K562 (cell line): ENCODE measurements around the gene SKIDA1. TPM values are rescaled to one million over a fixed set of nuclear protein-coding genes. Genes with fewer than 3 reads are reported as not detected.

Experiments
- ATAC-seq: fragments of 200-7000 bp; cut with Tn5 transposase; 3 replicates; pipeline ENCODE4 v1.9.1; 2020; ENCODE audit warnings: moderate library complexity
- BruUV-seq: library from RNA; stranded (reverse); fragments of 400-500 nt; replicated peaks from 2 replicates; lab custom pipeline; 2021; lab: Mats Ljungman, UMichigan
- CTCF ChIA-PET: fragments of 300-600 bp; formaldehyde crosslinking; extraction: SDS; loops from one replicate; lab custom pipeline; 2021; ENCODE audit warnings: low intra/inter-chr PET ratio; lab: Yijun Ruan, JAX
- POLR2A ChIA-PET: fragments of 300-600, 350-650 bp; sonication (Branson Sonifier 250); formaldehyde crosslinking; extraction: SDS; loops from one replicate; lab custom pipeline; 2021; ENCODE audit warnings: antibody characterized with exemption, inconsistent platforms; lab: Yijun Ruan, JAX
- DNase-seq, 4 experiments: peaks; one replicate each; pipeline versions ENCODE4 v3.0.0 to v3.0.0-alpha.2; 2011 to 2018; ENCODE audit warnings: low spot score in 3 of 4, mixed read lengths in 3 of 4; ENCODE audit errors: extremely low read depth in 1 of 4
- FAIRE-seq: peaks from 2 replicates; lab custom pipeline; 2011; peaks lifted over from hg19 to GRCh38; lab: Jason Lieb, UNC
- H2AFZ ChIP-seq: 2 replicates; pipeline ENCODE4 v1.6.0; 2011; ENCODE audit warnings: low read depth, low read length, control low read depth, inconsistent platforms
- H3K27ac ChIP-seq: fragments of 200-600 bp; 3 replicates; pipeline ENCODE4 v1.8.0; 2011; ENCODE audit warnings: low read depth, mild to moderate bottlenecking, control low read depth, inconsistent platforms, low read length, moderate library complexity, mixed read lengths; ENCODE audit errors: extremely low read depth
- H3K27me3 ChIP-seq, 2 experiments: fragments of 300-600 bp in 1 of 2; 2 replicates in 1 of 2; 3 replicates in 1 of 2; pipeline versions ENCODE4 v1.6.0 to v1.8.0; 2011; ENCODE audit warnings: inconsistent platforms in 2 of 2, low read length in 2 of 2, mild to moderate bottlenecking in 1 of 2, mixed read lengths in 1 of 2, moderate library complexity in 1 of 2; ENCODE audit not compliant: control insufficient read depth in 2 of 2, insufficient read depth in 2 of 2
- H3K36me3 ChIP-seq: fragments of 300-600 bp; 3 replicates; pipeline ENCODE4 v1.8.0; 2011; ENCODE audit warnings: mild to moderate bottlenecking, low read length, inconsistent platforms; ENCODE audit not compliant: control insufficient read depth, insufficient read depth
- H3K4me1 ChIP-seq, 2 experiments: fragments of 200-600 bp in 1 of 2; replicated peaks in 1 of 2; 2 replicates in 1 of 2; 3 replicates in 1 of 2; pipeline versions ENCODE4 v1.5.1 to v1.8.0; 2011; ENCODE audit warnings: inconsistent platforms in 2 of 2, low read length in 2 of 2, mild to moderate bottlenecking in 1 of 2, mixed read lengths in 1 of 2, moderate library complexity in 1 of 2; ENCODE audit not compliant: control insufficient read depth in 2 of 2, insufficient read depth in 2 of 2
- H3K4me2 ChIP-seq: 2 replicates; pipeline ENCODE4 v1.6.1; 2011; ENCODE audit warnings: low read length, control low read depth, inconsistent platforms, mixed read lengths; ENCODE audit not compliant: insufficient read depth
- H3K4me3 ChIP-seq: fragments of 200-600 bp; sonication (generic), shearing (Covaris generic); 2 replicates; pipeline ENCODE4 v1.5.1; 2016; ENCODE audit warnings: control low read depth, inconsistent platforms
- H3K79me2 ChIP-seq: fragments of 200-600 bp; 3 replicates; pipeline ENCODE4 v1.8.0; 2011; ENCODE audit warnings: low read length, inconsistent platforms; ENCODE audit not compliant: control insufficient read depth, insufficient read depth
- H3K9ac ChIP-seq, 2 experiments: 2 replicates each; pipeline versions ENCODE4 v1.6.0 to v1.6.1; 2011; ENCODE audit warnings: low read depth in 2 of 2, low read length in 2 of 2, control low read depth in 1 of 2, inconsistent platforms in 1 of 2, mild to moderate bottlenecking in 1 of 2, mixed read lengths in 1 of 2; ENCODE audit not compliant: insufficient read depth in 1 of 2
- H3K9me1 ChIP-seq: one replicate; pipeline ENCODE4 v1.6.0; 2011; ENCODE audit warnings: inconsistent platforms, mild to moderate bottlenecking, low read length, moderate library complexity; ENCODE audit not compliant: control insufficient read depth, insufficient read depth
- H3K9me3 ChIP-seq: replicated peaks from 2 replicates; pipeline ENCODE4 v1.5.1; 2011; ENCODE audit warnings: low read depth, low read length, inconsistent platforms; ENCODE audit not compliant: control insufficient read depth, insufficient read depth
- H4K20me1 ChIP-seq: replicated peaks from 2 replicates; pipeline ENCODE4 v1.6.1; 2011; ENCODE audit warnings: low read length, inconsistent platforms, mixed read lengths; ENCODE audit not compliant: control insufficient read depth, insufficient read depth
- CBFA2T2 ChIP-seq: fragments of 450-650 bp; conservative IDR thresholded peaks from 2 replicates; pipeline ENCODE4 v1.6.1; 2017; ENCODE audit warnings: mild to moderate bottlenecking
- CREB1 ChIP-seq, 2 experiments: sonication (generic) in 1 of 2; formaldehyde crosslinking in 1 of 2; IDR thresholded peaks; 2 replicates each; pipeline versions ENCODE4 v1.6.1 to v1.8.0; 2012 to 2022; ENCODE audit warnings: inconsistent platforms in 1 of 2, mild to moderate bottlenecking in 1 of 2, missing genetic modification reagents in 1 of 2, moderate library complexity in 1 of 2
- JUND ChIP-seq, 2 experiments: IDR thresholded peaks; 2 replicates in 1 of 2; 3 replicates in 1 of 2; pipeline ENCODE4 v1.6.1; 2011; ENCODE audit warnings: borderline replicate concordance in 2 of 2, low read depth in 2 of 2, low read length in 2 of 2, improper control_type of control experiment in 1 of 2, missing biosample characterization in 1 of 2, missing genetic modification characterization in 1 of 2, missing genetic modification reagents in 1 of 2
- TBP ChIP-seq: optimal IDR thresholded peaks from 2 replicates; pipeline ENCODE3; 2011; ENCODE audit warnings: low read depth, low read length, improper control_type of control experiment
- WGBS: fragments of 100-300 bp; shearing (Covaris generic); methylation state at CpG from one replicate; pipeline ENCODE4 v1.1.6; 2016; ENCODE audit warnings: low coverage, mixed read lengths; ENCODE audit not compliant: insufficient coverage; ENCODE audit errors: missing lambda C conversion rate; 5-methylcytosine and 5-hydroxymethylcytosine counted together
- in situ Hi-C: fragments of 300-500 bp; cut with MboI; formaldehyde crosslinking; loops from 4 replicates; pipeline ENCODE4 v1.15.0; 2018; ENCODE audit warnings: inconsistent platforms, mixed read lengths
- intact Hi-C: fragments of 100-400 bp; cut with micrococcal nuclease; formaldehyde crosslinking; loops from 2 replicates; pipeline ENCODE4 v1.14.2; 2022
- polyA plus RNA-seq, 8 experiments: library from polyadenylated mRNA; depleted of rRNA in 4 of 8; stranded (reverse) in 5 of 8; unstranded in 3 of 8; fragments of >200 nt; fragmentation: Nextera tagmentation in 2 of 8; fragmentation: Illumina TruSeq in 1 of 8; extraction: Ambion mirVana in 2 of 8; extraction: Trizol in 1 of 8; gene quantifications; 2 replicates each; pipeline versions ENCODE4 v1.2.1 to v1.2.3, GENCODE V29; 2011 to 2014; ENCODE audit warnings: inconsistent platforms in 1 of 8, missing spikeins in 1 of 8
- total RNA-seq, 7 experiments: library from RNA; depleted of rRNA in 6 of 7; stranded (reverse); fragments of >200 nt in 6 of 7; fragmentation: Illumina TruSeq in 2 of 7; extraction: Trizol in 2 of 7; gene quantifications; 2 replicates each; pipeline versions ENCODE4 v1.2.1 to v1.2.3, GENCODE V29; 2011 to 2021; ENCODE audit warnings: low replicate concordance in 1 of 7

SKIDA1 gene
- total and polyA plus RNA-seq, 9 of the 15 experiments (the other 6 are each of a cell fraction or from before 2014, with no cell fraction given): 0.05 to 1.1 (median 0.42) TPM

GRCh38 chr10:21524526-21525366, 736 bp downstream of the SKIDA1 start (continued):
- TF ChIP-seq CREB1 (IDR thresholded peaks at IDR 0.05) (no peak), CREB1 (CRISPR knock-in tag; IDR thresholded peaks at IDR 0.05) (no peak), CBFA2T2 (no peak)

- no peaks in the 10 kb centered on the region for H3K36me3 ChIP-seq
- H3K9me3 ChIP-seq: no peaks in the 10 kb centered on the region
- no peaks in the 10 kb centered on the region for H3K9me1 ChIP-seq
- H3K27me3 ChIP-seq: no peaks in the 10 kb centered on the region
- peak overlapping the region; percentile 93 for H2AFZ ChIP-seq
- no peak for FAIRE-seq
- H3K9ac ChIP-seq: peak overlapping the region in 1 of 2 experiments; percentile 87; a peak in 2 of 4 replicates
- peak overlapping the region; percentile 87 for H3K4me2 ChIP-seq
- no peak for ATAC-seq
- peaks cover 23% of the 10 kb centered on the region; the same call in 2 of the 3 replicates for H3K79me2 ChIP-seq
- intact Hi-C loops (no loop called here), in situ Hi-C loops (no loop called here)
- POLR2A ChIA-PET: interaction anchor here (0.8 to 1.7 kb wide), 2 partner anchors 9 to 14 kb away, joined by 4 to 7 read pairs; no protein-coding TSS in a partner anchor
- peak overlapping the region; percentile 39 for H3K4me3 ChIP-seq
- peaks cover 15 to 23% of the 10 kb centered on the region in 2 experiments; a peak in 4 of 5 replicates for H3K4me1 ChIP-seq
- 3% methylated on average over 7 of the region's 7 CpGs for WGBS
- DNase-seq: no peak
- H3K27ac ChIP-seq: peak overlapping the region; percentile 92; the same call in 2 of the 3 replicates
- H4K20me1 ChIP-seq: no peaks in the 10 kb centered on the region
- no peak for TF ChIP-seq JUND (IDR thresholded peaks at IDR 0.05; ENCODE audit: borderline replicate concordance, low read depth, low read length)
- TF ChIP-seq JUND (tag; IDR thresholded peaks at IDR 0.05; ENCODE audit: borderline replicate concordance, low read depth, low read length): no peak
- peak; percentile 12 for TF ChIP-seq TBP
- CTCF ChIA-PET: no interaction called here
- no TSS peak for BruUV-seq
These were observed 1.4 kb downstream of the SKIDA1 start for GRCh38 chr10:21524131-21524525.
